Mammary epithelial cell (primary cell): ENCODE data around the gene GLIPR2.

Source experiments
- CTCF ChIP-seq, 2 donors: IDR thresholded peaks in 1 of 2; conservative IDR thresholded peaks in 1 of 2; 2 replicates each; pipeline ENCODE4 v1.5.1; 2011 to 2012; ENCODE audit warnings: inconsistent platforms in 2 of 2, low read length in 2 of 2, mild to moderate bottlenecking in 2 of 2, control low read depth in 1 of 2, low read depth in 1 of 2; ENCODE audit not compliant: insufficient read depth in 1 of 2; ENCODE audit errors: extremely low read depth in 1 of 2
- EZH2 ChIP-seq: IDR thresholded peaks from 2 replicates; pipeline ENCODE4 v1.6.1; 2012; ENCODE audit warnings: low read length, inconsistent platforms, borderline replicate concordance

DNA sequence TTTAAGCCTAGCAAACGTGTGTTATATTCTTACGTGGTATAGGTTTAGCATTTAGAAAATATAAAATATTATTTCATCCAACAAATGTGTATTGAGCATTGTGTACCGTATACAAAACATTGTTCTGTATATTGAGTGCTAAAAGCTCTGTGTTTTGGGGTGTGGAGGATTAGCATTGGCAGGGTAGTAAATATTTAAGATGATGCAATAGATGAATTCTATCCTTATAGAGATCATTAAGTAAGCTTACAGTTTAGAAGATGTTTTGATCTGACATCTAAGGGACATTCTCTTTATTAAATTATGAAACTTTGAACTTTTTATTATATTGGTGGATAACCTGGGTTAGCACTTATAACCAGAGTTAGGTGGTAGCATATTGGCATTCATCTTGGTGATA lies 48.5 kb upstream of the GLIPR2 start:
- TF ChIP-seq CTCF (conservative IDR thresholded peaks at IDR 0.05 in 1 of 2, IDR thresholded peaks at IDR 0.05 in 1 of 2; ENCODE audit: extremely low read depth in 1 of 2, insufficient read depth in 1 of 2, low read depth in 1 of 2, low read length in 2 of 2) (no peak), EZH2 (no peak)
